DMS153 treated with DMSO at 0.1 percent for 48 hours (cell line): ENCODE measurements around the gene CCNY.

Experiments used
- DNase-seq: peaks from one replicate; lab custom pipeline; 2025; ENCODE audit not compliant: unreplicated experiment; lab: John Stamatoyannopoulos, UW

CCNY gene

DNA sequence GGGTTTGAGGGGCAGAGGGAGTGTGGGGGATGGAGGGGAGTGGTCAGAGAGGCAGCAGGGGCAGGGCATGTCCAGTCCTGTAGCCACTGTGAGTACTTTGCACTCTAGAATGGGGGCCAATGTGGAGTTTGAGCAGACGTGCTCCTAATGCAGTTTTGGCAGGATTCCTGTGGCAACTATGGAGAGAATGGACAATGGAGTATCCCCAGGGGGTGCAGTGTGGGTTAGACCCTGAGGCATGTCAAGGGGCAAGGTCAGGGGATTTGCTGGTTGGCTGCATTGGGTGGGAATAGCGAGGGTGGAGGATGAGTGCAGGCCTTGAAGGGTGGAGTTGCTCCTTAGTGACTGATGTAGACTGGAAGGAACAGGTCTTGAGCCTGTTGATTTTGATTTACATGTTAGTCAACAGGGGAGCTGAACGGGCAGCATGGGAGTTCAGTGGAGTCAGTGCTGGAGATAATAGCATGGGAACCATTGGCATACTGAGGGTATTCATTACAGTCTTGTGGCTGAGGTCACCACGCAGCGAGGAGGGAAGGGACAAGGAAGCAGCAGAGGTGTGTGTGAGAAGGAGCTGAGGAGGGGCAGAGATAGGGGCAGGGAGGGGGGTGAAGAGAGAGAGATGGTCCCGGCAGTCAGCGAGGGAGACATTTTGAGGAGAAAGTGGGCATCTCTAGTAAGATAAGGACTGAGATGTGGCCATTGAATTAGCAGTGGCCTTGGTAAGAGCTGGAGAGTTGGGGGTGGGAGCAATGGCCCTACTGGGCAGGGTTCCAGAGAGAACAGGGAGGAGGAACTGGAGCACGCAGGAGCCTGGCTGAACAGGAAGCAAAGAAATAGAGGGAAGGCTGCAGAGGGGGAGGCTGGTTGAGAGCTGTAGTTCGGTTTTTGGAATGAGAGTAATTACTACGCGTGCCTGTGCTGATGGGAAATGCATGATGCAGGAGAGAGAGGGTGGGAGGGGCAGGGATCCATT lies 112.7 kb downstream of the CCNY start:
- no peak for DNase-seq

DNA sequence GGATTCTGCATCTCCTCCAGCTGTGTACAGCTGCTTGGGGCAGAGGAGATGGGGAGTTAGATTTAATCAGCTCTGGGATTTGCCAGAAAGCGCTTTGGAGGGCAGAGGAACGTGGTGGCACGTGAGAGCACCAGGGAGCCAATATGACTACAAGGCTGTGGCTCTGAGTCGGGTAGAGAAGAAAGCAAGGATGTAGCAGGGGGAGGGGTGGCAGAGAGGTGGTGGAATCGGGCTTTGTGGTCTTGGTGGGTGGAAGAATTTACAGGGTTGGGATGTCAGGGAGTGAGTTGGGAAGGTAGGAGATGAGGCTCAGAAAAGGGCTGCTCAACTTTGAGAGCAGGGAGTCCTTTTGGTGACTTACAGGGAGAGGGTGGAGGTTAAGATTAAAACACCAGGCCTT lies 113.6 kb downstream of the CCNY start:
- DNase-seq, result no peak

DNA sequence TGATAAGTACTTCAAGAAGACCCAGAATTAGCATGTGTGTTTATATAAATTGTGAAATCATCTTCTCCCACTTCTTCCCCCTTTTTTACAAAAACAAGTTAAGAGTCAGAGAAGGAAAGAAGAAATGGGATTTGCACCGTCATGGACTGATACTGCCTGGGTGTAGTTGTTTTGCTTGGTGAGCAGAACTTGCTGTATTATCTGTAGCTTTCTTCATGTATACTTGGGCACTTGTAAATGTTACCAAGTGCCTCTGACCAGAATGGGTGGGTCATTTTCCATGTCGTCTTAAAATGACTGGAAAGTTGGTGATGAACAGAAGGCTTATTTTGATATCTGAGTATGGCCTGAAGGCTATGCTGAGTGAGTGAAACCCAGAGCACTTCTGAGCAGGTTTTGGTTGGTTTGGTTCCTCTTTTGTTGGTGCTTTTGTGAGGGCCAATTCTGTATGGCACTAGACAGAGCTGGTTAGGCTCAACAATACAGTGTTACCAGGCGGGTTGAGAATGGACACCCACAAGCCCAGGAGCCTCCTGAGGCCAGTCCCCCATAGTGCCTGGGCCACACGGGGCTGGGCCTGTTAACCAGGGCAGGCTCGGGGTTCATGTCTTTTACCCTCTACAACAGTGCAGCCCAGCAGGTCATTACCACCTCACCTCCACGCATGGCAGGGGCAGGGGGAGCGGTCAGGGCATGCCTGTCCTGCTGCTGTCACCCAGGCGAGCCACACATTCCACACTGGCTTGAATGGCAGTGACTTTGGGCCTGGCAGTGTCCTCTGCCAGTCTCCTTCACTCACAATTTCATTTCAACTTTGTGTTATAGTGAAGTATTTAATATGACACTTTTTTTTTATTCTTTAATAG lies 115.1 kb downstream of the CCNY start:
- DNase-seq, result no peak

DNA sequence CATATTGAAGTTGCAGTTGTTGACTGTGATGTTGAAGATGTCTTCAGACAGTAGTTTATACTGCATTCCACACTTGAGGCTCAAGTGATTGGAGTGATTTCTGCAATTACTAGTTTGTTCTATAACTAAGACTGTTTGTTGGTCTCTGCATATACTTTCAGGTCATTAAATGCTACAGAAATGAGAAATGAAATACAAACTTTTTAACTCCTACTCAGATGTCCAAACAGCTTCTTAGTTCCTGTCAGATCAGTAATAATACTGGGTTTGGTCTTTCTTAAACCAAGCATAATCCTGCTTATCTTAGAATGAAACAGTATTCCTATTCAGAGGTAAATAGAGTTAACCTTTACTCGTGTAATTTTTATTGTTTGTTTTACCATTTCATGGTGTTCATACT lies 115.9 kb downstream of the CCNY start:
- no peak for DNase-seq

DNA sequence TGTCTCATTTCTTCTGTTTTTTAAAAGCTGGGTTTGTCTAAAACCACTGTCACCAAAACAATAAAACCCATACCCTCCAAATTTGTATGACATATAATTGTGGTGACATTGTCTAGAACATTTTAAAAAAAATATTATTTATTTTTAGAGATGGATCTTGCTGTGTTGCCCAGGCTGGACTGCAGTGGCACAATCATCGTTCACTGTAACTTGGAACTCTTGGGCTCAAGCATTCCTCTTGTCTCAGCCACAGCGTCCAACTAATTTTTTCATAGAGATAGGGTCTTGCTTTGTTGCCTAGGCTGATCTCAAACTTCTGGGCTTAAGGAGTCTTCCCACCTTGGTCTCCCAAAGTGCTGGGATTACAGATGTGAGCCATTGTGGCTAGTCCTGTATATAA lies 116.5 kb downstream of the CCNY start:
- DNase-seq, result no peak

DNA sequence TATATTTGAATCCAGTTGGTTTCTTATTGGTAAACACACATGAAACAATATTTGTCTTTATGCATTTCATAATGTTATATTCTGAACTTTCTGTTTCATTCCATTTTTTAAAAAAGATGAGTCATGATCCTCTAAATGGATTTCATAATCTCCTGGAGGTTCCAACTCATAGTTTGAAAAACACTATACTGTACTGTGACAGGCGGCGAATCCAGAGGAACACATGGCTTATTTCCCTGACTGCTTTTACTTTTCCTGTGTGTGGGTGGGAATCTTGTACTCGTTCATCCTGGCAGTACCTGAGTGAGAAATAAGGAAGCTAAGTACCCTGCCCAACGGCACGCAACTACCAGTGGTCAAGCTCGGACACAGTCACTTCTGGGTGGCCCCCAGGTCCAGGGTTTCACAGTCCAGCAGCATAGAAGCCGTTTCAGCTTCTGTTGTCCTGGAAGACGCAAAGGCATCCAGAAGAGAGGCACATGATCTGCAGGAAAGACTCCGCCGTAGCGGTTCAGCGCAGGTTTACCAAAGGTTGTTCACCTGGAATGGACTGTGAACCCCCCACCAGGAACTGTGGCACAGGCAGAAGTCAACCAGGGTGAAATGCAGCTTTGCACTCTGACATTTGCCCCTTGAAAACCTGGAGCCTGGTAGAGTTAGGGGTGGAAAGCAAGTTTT lies 117.7 kb downstream of the CCNY start:
- DNase-seq, result no peak

DNA sequence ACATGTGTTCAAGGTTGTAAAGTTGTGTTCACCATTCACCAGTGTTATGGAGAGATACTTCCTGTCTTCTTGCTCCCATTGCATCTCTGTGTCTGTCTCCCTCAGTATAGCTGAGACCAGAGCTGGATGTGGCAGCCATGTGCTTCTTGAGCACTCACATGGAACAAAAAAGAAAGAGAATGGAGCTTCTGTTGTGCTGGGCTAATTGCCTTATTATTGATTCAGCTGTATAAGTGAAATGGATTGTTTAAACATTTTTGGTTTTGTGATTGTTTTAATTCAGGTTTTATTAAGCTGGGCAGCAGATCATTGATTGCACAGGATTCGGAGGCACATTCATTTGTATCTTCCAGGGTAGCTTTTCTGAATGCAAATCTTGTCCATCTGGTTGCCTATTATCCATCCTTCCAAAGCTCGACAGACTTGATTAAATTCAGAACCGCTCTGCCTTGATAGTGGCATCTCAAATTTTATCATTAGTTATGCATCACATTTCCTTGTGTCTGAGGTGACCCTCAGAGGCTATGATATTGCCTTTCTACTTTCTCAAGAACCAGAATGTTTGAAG lies 119.9 kb downstream of the CCNY start:
- DNase-seq, result no peak

DNA sequence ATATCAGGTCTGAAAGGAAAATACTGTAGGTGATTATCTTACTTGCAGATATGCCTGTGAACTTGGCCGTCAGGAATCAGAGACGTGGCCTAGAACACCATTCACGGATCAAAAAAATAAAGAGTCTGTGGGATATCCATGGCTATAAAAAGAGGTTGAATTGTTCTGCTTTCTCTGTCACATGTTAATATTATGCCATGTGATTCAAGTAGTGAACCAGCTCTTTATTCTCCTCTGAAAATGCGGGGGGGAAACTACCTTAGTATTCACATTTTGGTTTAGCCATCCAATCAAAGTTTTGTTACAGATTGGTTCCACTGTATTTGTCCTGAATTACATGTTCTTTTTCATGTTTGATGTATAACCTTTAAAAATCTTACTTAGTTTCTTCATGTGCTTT lies 120.5 kb downstream of the CCNY start:
- DNase-seq, result no peak

DNA sequence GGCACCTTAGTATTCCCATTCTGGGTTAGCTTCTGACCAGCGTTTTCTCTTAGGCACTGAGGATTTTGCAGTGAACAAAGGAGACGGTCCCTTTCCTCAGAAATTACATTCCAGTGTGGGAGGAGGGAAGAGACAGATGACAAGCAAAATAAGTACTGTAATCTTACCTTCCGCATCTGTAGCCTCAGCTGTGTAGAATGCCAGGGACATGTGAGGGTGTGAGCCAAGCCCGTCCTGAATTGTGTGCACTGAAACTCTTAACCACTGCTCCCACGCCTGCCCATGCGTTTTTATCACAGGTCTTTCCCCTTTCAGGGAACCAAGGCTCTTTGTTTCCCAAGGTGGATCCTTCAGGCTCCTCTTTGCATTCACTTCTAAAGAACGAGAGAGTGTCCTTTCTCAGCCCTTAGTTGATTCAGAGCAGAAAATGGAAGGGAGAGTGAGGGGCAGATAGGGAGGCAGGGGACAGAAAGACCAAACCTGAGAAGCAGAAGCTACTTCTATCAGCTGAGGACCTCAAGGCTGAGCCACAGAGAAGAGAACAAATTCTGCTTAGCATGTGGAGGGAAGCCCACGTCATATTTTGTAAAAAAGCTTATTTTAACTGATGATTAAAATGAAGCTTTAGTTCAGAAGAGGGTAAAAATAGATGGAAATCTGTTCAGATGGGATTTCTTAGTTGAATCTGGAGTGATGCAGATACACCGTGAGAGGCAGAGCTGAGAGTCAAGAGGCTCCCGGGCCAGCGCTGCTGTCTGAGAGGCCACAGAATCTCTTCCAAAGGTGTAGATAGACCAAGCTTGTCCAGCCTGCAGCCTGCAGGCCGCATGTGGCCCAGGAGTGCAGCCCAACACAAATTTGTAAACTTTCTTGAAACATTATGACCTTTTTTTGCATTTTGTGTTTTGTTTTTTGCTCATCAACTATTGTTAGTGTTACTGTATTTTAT lies 122.5 kb downstream of the CCNY start:
- DNase-seq, result no peak

DNA sequence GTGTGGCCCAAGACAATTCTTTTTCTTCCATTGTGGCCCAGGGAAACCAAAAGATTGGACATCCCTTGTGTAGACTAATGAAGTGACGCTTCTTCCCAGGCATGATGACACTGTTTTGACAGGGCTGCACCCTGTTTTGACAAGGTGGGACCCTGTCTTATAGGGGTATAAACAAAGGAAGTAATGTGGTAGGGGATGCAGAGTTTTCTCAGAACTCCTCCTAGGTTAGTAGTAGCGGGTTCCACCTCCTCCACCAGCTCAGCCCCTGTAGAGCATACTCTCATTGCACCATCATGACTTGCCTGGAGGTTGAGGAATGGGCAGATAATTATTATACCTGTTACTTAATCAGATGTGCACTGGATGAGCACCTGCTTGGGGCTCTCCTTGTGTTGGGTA lies 123.1 kb downstream of the CCNY start:
- DNase-seq, result no peak

DNA sequence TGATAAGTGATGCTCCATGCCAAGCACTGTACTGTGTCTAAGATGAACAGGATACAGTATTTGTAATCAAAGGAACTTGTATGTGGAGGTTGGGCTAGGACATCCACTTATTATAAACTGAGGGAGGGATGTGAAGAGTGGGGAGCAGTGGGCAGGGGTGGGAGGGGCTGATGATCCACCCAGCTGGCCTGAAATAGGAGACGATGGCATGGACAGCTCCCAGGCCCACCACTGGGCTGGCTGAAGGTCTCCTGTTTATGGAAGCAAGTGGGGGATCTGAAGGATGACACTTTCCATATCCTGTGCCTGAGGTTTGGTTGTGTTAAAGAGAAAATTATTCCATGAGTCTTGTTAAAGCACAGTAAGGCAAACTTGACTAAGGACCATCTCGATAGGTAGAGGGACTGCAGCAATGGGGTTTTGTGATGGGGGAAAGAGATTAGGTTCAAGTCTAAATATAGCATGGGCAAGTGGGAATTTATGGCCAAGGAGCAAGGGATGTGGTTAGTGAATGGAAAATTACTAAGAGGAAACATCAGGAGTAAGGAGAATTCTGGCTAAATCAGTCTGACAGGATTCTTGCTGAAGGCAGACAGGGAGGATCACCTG lies 124.6 kb downstream of the CCNY start:
- DNase-seq, result no peak

DNA sequence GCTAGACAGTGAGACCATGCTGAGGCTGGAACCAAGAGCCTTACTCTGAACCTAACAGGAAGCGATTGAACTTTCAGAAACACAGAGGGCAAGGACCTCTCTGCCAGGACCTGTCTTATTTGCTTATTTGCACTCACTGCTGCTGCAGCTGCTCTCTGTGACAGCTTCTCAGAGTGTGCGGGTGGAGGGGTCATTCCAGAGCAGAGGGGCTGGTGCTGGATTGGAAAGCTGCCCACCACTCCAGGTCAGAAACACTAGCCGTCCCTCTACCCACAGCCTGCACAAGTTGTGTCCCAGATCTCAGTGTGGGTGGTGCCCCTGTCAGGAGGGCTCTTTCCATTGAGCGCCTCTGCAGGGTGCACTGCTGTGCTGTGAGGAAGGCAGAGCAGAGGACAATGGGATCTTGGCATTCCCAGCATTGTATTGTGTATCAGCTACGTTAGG lies 126.2 kb downstream of the CCNY start:
- no peak for DNase-seq

DNA sequence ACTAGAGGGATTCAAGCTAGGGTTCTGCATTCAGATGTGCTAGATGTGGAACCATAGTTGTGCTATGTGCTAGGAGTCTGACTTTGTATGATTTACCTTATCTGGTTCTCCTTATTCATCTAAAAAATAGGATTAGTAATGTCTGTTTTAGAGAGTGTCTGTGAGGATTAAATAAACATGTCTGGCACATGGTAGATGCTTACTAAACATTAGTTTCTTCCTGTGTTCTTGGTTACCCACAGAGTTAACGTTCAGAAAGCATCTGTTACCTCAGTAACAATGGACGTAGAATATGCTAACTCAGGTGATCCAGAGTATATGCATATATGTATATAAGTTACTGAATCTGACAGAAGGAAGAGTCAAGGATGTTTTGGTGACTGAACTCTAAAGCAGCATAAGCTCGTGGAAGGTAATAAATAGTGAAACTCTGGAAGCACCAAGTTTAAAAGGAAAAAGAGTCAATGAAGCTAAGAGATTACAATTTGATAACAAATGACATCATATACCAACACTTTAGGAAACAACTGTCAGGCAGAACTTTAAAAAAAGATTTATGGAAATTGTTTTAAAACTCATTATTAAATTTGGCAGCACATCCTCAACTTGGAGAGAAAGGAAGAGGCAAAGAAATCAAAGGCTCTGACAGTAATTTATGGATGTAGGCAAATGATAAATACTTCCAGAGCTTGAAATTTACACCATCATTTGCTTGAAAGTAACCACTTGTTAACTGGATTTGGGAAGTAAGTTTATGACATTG lies 127.0 kb downstream of the CCNY start:
- DNase-seq, result no peak

DNA sequence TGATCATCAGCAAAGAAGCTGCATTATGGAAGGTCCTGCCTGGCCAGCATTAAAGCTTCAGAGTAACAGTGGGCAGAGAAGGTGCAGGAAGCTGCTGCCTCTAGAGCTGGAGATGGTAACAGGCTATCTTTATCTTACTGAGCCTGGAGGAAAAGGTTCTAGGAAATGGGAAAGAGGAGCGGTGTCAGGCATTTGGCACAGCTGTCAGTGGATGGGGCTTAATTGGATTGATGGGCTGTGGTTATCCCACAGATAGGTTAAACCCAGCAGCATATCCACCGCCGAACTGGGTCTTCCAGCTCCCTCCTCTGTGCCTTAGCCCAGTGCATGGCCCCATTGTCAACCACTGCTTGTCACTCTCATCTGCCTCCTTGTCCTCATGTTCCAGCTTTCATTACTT lies 127.6 kb downstream of the CCNY start:
- DNase-seq, result no peak

DNA sequence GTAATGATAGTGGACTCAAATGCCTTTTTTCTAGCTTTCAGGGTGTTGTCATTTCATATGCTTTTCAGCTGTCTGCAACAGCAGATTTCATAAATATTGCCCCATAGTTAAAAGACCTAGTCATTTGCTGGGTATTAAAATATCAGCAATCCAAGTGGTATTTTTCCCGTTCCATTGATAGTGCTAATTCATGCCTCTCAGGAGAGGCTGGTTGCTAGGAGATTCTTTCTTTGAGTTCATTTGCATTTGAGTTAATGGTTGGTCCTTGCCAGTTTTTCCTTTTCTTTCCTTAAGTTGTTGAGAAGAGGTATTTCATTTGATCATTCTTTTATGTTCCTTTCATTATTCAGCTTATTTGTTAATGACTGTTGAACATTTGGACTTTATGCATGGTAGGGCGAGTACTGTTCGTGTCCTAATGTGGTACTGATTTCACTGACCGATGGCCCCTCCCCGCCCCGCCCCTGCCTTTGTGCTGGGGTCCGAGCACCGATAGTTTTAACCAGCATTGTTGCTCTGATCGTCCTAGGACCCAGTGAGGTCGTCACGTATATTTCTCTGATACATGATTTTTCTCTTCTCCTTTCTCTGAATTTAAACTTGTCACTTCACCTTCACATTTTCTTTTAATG lies 128.6 kb downstream of the CCNY start:
- no peak for DNase-seq

DNA sequence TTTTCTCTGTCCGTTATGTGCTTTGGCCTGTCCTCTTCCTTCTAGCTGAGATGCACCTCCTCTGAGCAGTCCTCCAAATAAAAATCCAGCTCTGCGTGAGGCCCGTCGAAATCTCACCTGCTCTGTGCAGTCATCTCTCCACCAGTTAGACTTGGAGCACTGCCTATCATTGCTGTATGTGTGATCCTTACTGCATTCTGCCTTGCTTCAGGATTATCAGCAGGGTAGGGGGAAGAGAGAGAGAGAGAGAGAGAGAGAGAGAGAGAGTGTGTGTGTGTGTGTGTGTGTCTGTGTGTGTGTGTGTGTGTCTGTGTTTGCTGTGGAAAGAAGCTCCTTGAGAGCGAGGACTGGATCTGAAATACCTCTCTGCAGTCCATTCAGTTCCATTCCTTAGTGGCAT lies 129.4 kb downstream of the CCNY start:
- DNase-seq, result no peak

DNA sequence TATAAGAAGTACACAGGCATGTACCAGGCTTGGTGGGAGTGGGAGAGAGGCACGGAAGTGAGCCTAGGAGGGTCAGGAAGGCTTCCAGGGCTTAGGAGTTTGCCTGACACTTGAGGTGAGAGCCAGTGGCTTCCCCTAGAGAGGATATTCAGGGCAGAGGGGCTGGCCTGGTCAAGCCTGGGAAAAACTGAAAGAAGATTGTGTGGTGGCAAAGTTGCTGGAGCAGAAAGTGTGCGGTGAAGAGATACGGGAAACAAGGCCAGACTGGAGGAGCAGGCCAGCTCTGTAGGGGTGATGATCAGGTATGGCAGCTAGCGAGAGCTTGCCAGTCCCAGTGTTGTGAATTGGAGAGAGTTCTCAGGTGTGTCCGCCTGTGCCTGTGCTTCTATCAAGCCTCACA lies 129.9 kb downstream of the CCNY start:
- DNase-seq, result no peak

DNA sequence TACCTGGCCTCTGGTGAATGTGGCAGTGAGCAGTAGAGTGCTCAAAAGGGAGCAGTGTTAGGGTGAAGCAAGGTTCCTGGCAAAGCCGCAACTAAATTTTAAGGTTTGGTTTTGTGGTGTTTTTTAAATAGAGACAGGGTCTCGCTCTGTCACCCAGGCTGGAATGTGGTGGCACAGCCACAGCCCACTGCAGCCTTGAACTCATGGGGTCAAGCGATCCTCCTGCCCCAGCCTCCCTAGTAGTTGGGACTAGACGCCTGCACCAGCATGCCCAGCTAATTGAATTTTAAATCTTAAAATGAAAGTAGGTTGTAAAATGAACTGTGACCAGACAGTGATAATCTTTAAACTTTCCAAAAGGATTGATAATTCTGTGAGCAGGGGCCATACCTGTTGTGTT lies 130.4 kb downstream of the CCNY start:
- no peak for DNase-seq
